Lower leg skin (tissue), 3 donors: ENCODE data around the gene TUSC2.

Source experiments
- POLR2A ChIP-seq, 2 donors: fragments of 450-650 bp; IDR thresholded peaks; one replicate each; pipeline ENCODE4 v1.6.1; 2016 to 2017; ENCODE audit warnings: antibody characterized with exemption in 2 of 2, mild to moderate bottlenecking in 1 of 2, moderate library complexity in 1 of 2
- TF ChIP-seq, protein P1 (sequence below), 3 donors: fragments of 450-650 bp; IDR thresholded peaks; one replicate each; pipeline ENCODE4 v1.5.1; 2016; ENCODE audit warnings: antibody characterized with exemption in 3 of 3, mild to moderate bottlenecking in 3 of 3, moderate library complexity in 2 of 3

DNA sequence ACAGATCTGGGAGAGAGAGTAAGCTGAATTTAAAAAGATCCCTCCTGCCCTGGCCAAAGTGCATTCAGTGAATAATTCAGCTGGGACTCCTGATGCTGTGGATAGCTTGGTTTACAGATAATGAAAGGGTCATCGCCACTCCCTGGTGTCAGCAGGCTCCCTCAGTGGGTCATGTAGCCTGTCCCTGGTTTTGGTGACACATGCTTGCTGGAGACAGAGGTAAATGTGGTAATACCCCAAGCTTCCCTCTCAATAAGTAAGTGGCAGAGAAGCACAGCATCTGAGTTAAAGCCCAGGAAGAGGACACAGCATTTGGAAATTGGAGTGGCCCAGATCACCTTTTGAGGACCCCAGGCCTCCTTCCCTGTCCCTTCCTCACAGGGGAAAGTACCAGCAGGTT lies 29.5 kb upstream of the TUSC2 start:
- TF ChIP-seq POLR2A (IDR thresholded peaks at IDR 0.05), result no peak
- TF ChIP-seq, protein P1, sequence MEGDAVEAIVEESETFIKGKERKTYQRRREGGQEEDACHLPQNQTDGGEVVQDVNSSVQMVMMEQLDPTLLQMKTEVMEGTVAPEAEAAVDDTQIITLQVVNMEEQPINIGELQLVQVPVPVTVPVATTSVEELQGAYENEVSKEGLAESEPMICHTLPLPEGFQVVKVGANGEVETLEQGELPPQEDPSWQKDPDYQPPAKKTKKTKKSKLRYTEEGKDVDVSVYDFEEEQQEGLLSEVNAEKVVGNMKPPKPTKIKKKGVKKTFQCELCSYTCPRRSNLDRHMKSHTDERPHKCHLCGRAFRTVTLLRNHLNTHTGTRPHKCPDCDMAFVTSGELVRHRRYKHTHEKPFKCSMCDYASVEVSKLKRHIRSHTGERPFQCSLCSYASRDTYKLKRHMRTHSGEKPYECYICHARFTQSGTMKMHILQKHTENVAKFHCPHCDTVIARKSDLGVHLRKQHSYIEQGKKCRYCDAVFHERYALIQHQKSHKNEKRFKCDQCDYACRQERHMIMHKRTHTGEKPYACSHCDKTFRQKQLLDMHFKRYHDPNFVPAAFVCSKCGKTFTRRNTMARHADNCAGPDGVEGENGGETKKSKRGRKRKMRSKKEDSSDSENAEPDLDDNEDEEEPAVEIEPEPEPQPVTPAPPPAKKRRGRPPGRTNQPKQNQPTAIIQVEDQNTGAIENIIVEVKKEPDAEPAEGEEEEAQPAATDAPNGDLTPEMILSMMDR (IDR thresholded peaks at IDR 0.05), result no peak
